HepG2 (cell line): Measurements from ENCODE around the gene TOGARAM1. TPM values are rescaled to one million over a fixed set of nuclear protein-coding genes. Genes with fewer than 3 reads are reported as not detected.

Source experiments
- AFF4 ChIP-seq: sonication (generic); formaldehyde crosslinking; IDR thresholded peaks from 2 replicates; pipeline ENCODE4 v1.4.0; 2020; ENCODE audit warnings: missing genetic modification reagents
- BCL6 ChIP-seq: IDR thresholded peaks from 2 replicates; pipeline ENCODE4 v1.6.1; 2016; ENCODE audit warnings: missing genetic modification reagents, missing compliant biosample characterization
- FOXA1 ChIP-seq, 2 experiments: fragments of 450-650 bp in 1 of 2; sonication (generic) in 1 of 2; formaldehyde crosslinking in 1 of 2; IDR thresholded peaks; 2 replicates each; pipeline versions ENCODE4 v1.4.0 to v1.6.1; 2016 to 2020; ENCODE audit warnings: missing genetic modification reagents in 1 of 2
- HNF1B ChIP-seq: sonication (generic); formaldehyde crosslinking; IDR thresholded peaks from 2 replicates; pipeline ENCODE4 v1.5.1; 2020; ENCODE audit warnings: mild to moderate bottlenecking, moderate library complexity, missing genetic modification reagents
- MLX ChIP-seq: IDR thresholded peaks from 2 replicates; pipeline ENCODE4 v1.6.1; 2016
- SMAD9 ChIP-seq: sonication (generic); formaldehyde crosslinking; IDR thresholded peaks from 2 replicates; pipeline ENCODE4 v1.5.1; 2020; ENCODE audit warnings: mild to moderate bottlenecking, missing genetic modification reagents
- ZBTB40 ChIP-seq, 2 experiments: fragments of 450-650 bp in 1 of 2; sonication (generic) in 1 of 2; formaldehyde crosslinking in 1 of 2; IDR thresholded peaks; 2 replicates each; pipeline versions ENCODE4 v1.6.1 to v1.8.0; 2016 to 2022; ENCODE audit warnings: antibody characterized with exemption in 1 of 2, mild to moderate bottlenecking in 1 of 2, missing genetic modification reagents in 1 of 2
- ZNF207 ChIP-seq: fragments of 450-650 bp; IDR thresholded peaks from 2 replicates; pipeline ENCODE4 v1.6.1; 2016; ENCODE audit warnings: antibody characterized with exemption, borderline replicate concordance
- ZNF792 ChIP-seq: IDR thresholded peaks from 2 replicates; pipeline ENCODE4 v1.6.1; 2016
- ZNF883 ChIP-seq: sonication (generic); formaldehyde crosslinking; IDR thresholded peaks from 2 replicates; pipeline ENCODE4 v1.5.1; 2020; ENCODE audit warnings: mild to moderate bottlenecking, missing genetic modification reagents; ENCODE audit errors: not compliant biosample characterization
- polyA plus RNA-seq, 8 experiments: library from polyadenylated mRNA; depleted of rRNA in 3 of 8; stranded (reverse) in 7 of 8; unstranded in 1 of 8; fragments of >200 nt; fragmentation: Illumina TruSeq in 4 of 8; extraction: Trizol in 4 of 8; gene quantifications; 2 replicates each; pipeline versions ENCODE4 v1.2.1 to v1.2.3, GENCODE V29; 2011 to 2016; ENCODE audit warnings: low read depth in 4 of 8, missing spikeins in 1 of 8, mixed read lengths in 1 of 8; ENCODE audit not compliant: insufficient read depth in 1 of 8
- total RNA-seq, 5 experiments: library from RNA; depleted of rRNA; stranded (reverse); fragments of >200 nt; fragmentation: Illumina TruSeq; extraction: Trizol; gene quantifications; 2 replicates each; pipeline ENCODE4 v1.2.3, GENCODE V29; 2016; ENCODE audit warnings: low read depth in 1 of 5

Gene TOGARAM1
- total and polyA plus RNA-seq, 2 of the 13 experiments (the other 11 are each of a cell fraction or from before 2014, with no cell fraction given): 5.6 to 9.8 TPM

GRCh38 chr14:44961554-44962333 lies at the start of gene TOGARAM1, which contains the start of gene KLHL28 (continued):
- TF ChIP-seq AFF4 (CRISPR knock-in tag): peak; percentile 75; the same call in 1 of the 2 replicates
- peak; percentile 70; the same call in 1 of the 2 replicates for TF ChIP-seq ZNF207
- peak; percentile 62 for TF ChIP-seq HNF1B (CRISPR knock-in tag)
- TF ChIP-seq SMAD9: no peak
- no peak for TF ChIP-seq FOXA1 (IDR thresholded peaks at IDR 0.05)
- TF ChIP-seq FOXA1 (CRISPR knock-in tag; IDR thresholded peaks at IDR 0.05): peak; percentile 36; the same call in 1 of the 2 replicates
- peak; percentile 28 for TF ChIP-seq ZNF883 (CRISPR knock-in tag)
- peak; percentile 72 for TF ChIP-seq ZNF792 (CRISPR knock-in tag)
- no peak for TF ChIP-seq MLX
- no peak; the same call in 1 of the 2 replicates for TF ChIP-seq BCL6 (CRISPR knock-in tag)
- peak; percentile 81 for TF ChIP-seq ZBTB40 (IDR thresholded peaks at IDR 0.05)
- peak; percentile 73; the same call in 1 of the 2 replicates for TF ChIP-seq ZBTB40 (CRISPR knock-in tag; IDR thresholded peaks at IDR 0.05)
